Uterus (tissue), 2 donors: Measurements from ENCODE around the gene VSIG8.

Source experiments
- CTCF ChIP-seq, 4 experiments: fragments of 200-600 bp in 2 of 4; fragments of 450-650 bp in 2 of 4; sonication (generic) in 2 of 4; IDR thresholded peaks; one replicate each; pipeline ENCODE4 v1.5.1; 2016 to 2019; ENCODE audit warnings: antibody characterized with exemption in 4 of 4, mild to moderate bottlenecking in 2 of 4, moderate library complexity in 1 of 4
- POLR2A ChIP-seq, 2 donors: fragments of 450-650 bp; IDR thresholded peaks; one replicate each; pipeline ENCODE4 v1.6.1; 2016; ENCODE audit warnings: antibody characterized with exemption in 2 of 2, mild to moderate bottlenecking in 1 of 2, moderate library complexity in 1 of 2

- TF ChIP-seq CTCF (IDR thresholded peaks at IDR 0.05): no peak
- no peak for TF ChIP-seq POLR2A (IDR thresholded peaks at IDR 0.05)
Observed at GRCh38 chr1:159859767-159860322, 2.6 kb downstream of the VSIG8 start.
